Measurements from ENCODE around the gene PSTK.

PSTK gene

DNA sequence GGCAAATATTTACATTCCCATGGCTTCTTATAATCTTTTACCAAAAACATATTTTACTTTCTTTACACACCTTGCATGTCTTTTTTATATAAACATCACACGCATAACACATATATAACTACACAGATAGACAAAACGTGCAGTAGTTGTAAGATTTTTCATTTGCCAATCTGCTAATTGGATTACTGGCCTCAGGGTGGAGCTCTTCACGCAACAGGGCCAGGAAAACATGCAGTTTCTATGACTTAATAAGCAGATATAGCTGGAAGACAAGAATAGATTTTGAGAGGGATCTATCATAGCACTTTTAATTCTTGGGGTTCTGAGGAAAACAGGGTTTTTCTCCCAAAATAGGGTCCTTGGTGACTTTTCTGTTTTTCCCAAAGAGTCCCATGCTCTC lies 41.3 kb downstream of the PSTK start:
- no peak for DNase-seq

DNA sequence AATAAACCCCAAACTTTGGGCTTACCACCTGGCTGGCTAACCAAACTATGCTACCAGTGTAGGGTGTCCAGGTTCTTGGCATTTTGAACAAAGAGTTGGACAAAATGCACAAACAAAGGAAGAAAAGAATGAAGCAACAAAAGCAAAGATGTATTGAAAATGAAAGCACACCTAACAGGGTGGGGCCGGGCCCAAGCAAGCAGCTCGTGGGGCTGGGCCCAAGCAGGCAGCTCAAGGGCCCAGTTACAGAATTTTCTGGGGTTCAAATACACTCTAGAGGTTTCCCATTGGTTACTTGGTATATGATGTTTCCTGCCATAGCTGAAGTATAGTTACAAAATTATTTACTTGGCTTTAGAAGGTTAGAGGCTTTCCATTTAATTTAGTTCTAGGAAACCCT lies 44.3 kb downstream of the PSTK start:
- no peak for DNase-seq

DNA sequence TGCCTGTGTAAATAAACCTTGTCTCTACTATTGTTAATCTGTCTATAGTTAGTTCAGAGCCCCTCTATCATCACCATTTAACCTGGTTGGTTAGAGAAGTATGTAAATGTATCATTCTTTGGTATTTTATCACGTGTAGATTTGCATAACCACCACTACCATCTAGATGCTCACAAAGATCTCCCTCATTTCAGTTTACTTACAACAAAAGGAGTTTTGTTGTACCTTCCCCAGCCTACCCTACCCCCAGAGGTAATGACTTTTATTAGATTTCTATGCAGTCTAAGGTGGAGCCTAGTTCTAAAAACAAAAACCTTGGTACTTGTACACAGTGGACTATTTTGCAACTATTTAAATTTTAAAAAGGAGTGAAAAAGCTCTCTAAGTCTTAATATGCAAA lies 46.1 kb downstream of the PSTK start:
- DNase-seq, result no peak

DNA sequence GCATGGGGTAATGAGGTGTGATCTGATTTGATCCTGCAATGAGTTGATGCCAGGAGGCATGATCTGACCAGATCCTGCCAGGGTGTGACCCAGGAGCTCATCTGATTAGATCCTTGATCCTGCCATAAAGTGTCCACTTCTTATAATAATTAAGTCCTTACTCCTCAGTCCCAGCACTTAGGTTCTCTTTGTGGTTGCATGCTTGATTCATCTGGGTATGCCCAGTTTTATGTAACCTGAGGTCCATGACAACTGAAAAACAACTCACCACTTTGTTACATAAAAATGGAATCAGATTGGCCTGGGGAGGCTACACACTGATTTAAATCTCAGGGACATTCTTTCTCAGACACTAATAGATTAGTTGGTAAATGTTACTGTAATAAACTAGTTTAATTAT lies 47.7 kb downstream of the PSTK start:
- DNase-seq, result no peak

DNA sequence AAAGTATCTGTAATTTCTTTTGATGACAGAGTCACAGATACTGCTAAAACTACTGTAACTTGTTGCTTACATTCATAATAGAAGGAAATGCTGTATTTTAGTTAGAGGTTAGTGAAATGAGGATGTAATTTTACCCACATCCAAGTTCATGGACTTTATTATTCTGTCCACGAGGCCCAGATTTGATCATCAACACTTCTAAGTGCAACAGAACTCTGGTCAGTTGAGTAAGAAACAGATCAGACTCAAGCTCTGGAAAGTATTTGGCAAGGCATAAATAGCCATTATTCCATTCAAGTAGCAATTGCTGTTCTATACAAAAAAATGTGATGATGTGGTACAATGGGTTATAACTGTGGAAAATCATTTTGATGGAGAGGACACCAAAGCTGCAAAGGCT lies 50.9 kb downstream of the PSTK start:
- no peak for DNase-seq

DNA sequence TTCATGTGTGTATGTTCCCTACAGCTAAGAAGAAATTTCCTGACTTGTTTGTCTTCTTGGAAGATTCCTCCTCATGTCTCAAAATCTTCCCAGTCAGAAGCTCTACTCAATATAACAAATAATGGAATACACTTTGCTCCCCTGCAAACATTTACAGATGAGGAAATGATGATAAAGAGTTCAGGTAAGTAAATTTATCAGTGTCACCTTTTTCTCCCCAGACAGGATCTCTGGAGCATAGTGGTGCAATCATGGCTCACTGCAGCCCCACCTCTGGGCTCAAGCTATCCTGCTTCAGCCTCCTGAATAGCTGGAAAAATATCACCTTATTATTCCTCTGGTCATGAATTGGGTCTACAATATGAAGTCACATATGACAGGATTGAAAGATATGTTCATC lies 54.1 kb downstream of the PSTK start:
- no peak for DNase-seq

DNA sequence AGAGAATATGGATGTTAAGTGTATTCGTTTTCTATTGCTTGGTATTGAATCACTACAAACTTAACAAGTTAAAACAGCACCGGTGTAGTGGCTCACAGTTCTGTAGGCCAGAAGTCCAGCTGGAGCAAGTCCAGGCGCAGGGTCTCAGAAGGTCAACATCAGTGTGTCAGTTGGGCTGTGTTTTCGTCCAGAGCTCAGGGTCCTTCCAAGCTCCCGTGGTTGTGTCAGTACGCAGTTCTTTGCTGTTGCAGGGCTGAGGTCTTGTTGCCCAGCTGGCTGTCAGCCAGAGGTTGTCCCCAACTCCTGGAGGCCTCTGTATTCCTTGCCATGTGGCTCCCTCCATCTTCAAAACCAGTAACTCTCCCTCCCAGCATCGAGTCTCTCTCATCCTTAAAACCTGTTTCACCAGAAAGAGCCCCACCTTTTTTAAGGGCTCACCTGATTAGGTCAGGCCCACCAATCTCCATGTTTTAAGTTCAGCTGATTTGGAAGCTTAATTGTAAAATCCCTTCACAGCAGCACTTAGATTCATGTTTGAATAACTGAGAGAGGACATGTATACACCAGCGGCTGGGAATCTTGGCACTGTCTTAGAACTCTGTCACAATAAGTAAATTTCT lies 55.4 kb downstream of the PSTK start:
- no peak for DNase-seq

DNA sequence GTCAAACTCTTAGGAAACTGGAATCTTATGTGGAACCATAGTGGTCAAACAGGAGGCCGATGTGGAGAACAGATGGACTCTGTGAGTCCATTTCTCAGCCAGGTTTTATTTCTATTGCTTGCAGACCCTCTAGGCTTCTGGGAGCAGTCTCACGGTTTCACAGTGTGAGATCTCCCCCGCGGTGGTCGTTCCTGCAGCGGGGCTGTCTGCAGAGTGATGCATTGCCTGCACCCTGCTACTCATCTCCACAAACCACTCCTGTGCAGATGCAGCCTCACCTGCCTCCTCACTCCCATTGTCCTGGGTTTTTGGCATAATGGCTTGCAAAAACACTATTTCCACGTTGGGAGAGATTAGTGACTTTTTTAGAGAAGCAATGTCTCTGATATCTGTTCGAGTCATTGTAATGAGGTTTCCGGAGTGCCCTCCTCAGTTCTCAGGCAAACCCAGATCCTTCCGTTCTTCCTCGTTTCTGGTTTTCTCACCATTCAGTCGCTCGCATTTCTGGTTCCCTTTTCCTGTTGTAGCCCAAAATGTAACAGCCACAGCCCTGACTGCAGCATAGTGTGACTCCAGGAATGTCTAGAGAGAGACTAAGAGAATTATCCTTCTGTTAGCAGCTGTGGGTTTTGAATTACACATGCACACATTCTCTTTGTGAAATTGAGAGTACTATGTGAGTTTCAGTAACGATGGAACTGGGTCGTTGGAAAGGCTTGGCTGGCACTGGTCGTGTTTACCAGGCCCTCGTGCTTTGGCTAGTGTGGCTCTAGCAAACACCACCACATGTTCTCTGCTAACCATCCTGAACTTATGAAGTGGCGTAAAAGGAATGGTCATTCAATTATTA lies 58.8 kb downstream of the PSTK start:
- DNase-seq, result no peak

DNA sequence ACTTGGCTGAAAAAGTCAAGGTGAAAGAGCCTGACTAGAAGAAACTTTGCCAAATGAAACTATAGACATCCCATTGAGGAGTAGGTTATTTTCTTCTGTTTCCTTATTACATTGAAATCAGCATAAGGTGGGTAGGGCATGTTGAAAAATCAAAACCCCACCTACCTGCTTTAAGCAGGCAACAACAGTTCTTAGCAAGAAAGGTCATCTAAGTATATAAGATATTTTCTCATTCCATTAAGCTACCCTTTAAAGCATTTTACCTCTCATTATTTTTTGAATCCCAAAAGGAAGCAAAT lies 59.4 kb downstream of the PSTK start:
- DNase-seq, result no peak
